ENCODE measurements around the gene ZBTB5. TPM values are rescaled to one million over a fixed set of nuclear protein-coding genes. Genes with fewer than 3 reads are reported as not detected.
A peak's percentile ranks its signal among the peaks of the same experiment; 100 is the strongest.
"Not testable (repeated sequence)": the region's sequence is repeated elsewhere in the genome, so short reads cannot be mapped to it uniquely, and the experiment has no call there.

The ZBTB5 gene
- total and polyA plus RNA-seq, 5 experiments from 2014 or later: 0.50 to 13.2 (median 0.83) TPM

DNA sequence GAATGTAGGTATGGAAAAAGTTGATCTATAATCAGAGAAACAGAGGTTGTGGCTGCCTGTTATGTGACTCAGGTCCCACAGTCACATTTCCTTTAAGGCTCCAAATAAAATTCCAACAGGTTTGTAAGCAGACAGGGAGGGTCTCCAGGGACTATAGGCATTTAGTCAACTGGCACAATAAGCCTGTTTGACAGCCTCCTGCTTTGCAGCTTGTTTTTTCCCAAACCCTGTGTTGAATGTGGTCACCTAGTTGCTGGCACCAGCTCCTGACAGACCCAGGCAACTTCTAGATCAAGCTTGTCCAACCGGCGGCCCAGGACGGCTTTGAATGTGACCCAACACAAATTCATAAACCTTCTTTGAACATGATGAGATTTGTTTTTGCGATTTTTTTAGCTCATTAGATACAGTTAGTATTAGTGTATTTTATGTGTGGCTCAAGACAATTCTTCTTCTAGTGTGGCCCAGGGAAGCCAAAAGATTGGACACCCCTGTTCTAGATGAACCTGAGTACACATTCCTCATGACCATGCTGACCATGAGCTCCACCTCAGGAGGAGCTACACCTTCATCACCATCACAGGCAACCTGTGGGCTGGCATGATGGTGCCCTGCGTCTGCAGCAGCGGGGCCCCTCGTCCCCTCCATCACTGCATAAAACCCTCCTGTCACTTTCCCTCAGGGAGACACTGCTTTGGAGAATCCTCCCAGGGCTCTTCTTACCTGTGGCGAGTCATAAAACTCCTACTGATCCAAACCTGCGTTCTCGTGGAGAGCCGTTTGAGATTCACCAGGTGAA lies 58.4 kb downstream of the ZBTB5 start:
- no peak for ATAC-seq

DNA sequence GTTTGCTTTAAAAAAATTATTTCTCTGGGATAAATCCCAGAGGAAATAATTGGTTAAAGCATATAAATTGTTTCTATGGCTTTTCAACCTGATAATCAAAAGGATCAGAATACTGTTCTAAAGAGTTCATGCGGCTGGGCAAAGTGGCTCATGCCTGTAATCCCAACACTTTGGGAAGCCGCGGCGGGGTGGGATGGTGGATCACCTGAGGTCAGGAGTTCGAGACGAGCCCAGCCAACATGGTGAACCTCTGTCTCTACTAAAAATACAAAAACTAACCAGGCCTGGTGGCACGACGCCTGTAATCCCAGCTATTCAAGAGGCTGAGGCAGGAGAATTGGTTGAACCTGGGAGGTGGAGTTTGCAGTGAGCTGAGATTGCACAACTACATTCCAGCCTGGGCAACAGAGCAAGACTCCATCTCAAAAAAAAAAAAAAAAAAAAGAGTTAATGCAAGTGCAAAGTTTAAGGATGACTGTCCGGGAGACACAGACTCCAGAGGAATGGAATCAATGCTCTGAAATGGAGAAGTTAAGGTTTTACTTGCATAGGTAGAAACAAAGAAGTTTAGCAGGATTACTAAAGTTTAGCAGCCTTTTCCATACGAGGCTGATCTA lies 59.4 kb downstream of the ZBTB5 start:
- no peaks in the 10 kb centered on the region for H3K36me3 Mint-ChIP-seq
- no peaks in the 10 kb centered on the region for H3K27me3 Mint-ChIP-seq
- peaks cover 0 to 42% (median 2%) of the 10 kb centered on the region in 4 donors for H3K4me1 Mint-ChIP-seq
- H3K9me3 Mint-ChIP-seq: no peaks in the 10 kb centered on the region
- H3K27ac Mint-ChIP-seq: no peak overlapping the region
- ATAC-seq (no peak), DNase-seq (no peak)
- no peak overlapping the region for H3K4me3 Mint-ChIP-seq
- POLR2A ChIA-PET: no interaction called here

More for the DNA sequence above, 58.4 kb downstream of the ZBTB5 start:
- no peak overlapping the region for H3K4me3 Mint-ChIP-seq
- POLR2A ChIA-PET: interaction anchor here (1.0 kb wide), 1 partner anchor 106 kb away, joined by 4 read pairs; no protein-coding TSS in a partner anchor
- no peaks in the 10 kb centered on the region for H3K9me3 Mint-ChIP-seq
- no peaks in the 10 kb centered on the region for H3K27me3 Mint-ChIP-seq
- no peaks in the 10 kb centered on the region for H3K36me3 Mint-ChIP-seq
- peaks cover 0 to 49% (median 2%) of the 10 kb centered on the region in 4 donors for H3K4me1 Mint-ChIP-seq
- no peak overlapping the region for H3K27ac Mint-ChIP-seq
- DNase-seq: no peak

DNA sequence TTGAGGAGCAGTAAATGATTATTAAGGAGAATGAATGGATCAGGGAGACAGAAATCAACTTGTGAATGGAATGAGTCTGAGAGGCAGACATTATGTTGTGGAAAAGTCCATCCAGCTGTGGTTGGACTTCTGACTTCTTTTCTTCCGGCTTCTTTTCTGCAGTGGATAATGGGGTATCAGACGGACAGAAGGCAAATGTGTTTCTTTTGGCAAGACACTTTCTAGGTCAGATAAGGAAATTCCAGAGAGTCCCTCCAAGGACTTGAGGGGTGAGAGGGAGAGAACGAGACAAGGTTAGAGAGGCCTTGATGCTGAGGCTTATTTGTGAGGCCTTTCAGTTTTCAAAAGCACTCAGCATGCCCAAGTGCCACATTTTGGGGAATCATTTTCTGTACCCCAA lies 59.9 kb downstream of the ZBTB5 start:
- Mint-ChIP-seq H3K27ac (no peak overlapping the region), H3K4me1 (peaks cover 0 to 40% (median 2%) of the 10 kb centered on the region in 4 donors), H3K36me3 (no peaks in the 10 kb centered on the region), H3K27me3 (no peaks in the 10 kb centered on the region), H3K9me3 (no peaks in the 10 kb centered on the region), H3K4me3 (no peak overlapping the region)
- ATAC-seq (no peak), DNase-seq (no peak)
- POLR2A ChIA-PET: no interaction called here

- H3K4me3 Mint-ChIP-seq: no peak overlapping the region
- H3K36me3 Mint-ChIP-seq: no peaks in the 10 kb centered on the region
- no peak overlapping the region for H3K27ac Mint-ChIP-seq
- POLR2A ChIA-PET: no interaction called here
- peaks cover 0 to 37% (median under 1%) of the 10 kb centered on the region in 4 donors for H3K4me1 Mint-ChIP-seq
- peaks cover 0 to 2% (median 0%) of the 10 kb centered on the region in 5 donors for H3K27me3 Mint-ChIP-seq
- DNase-seq (no peak), ATAC-seq (no peak)
- no peaks in the 10 kb centered on the region for H3K9me3 Mint-ChIP-seq
Measured at GRCh38 chr9:37404590-37404989, 60.7 kb downstream of the ZBTB5 start.

GRCh38 chr9:37399336-37399735 lies 65.9 kb downstream of the ZBTB5 start:
- ATAC-seq: no peak
- H3K4me1 Mint-ChIP-seq: peaks cover 0 to 23% (median 0%) of the 10 kb centered on the region in 4 donors
- H3K4me3 Mint-ChIP-seq: no peak overlapping the region
- H3K9me3 Mint-ChIP-seq: no peaks in the 10 kb centered on the region
- POLR2A ChIA-PET: no interaction called here
- DNase-seq: no peak
- no peaks in the 10 kb centered on the region for H3K36me3 Mint-ChIP-seq
- H3K27ac Mint-ChIP-seq: peak overlapping the region in 1 of 10 donors; percentile 4
- H3K27me3 Mint-ChIP-seq: peaks cover 0 to 3% (median 0%) of the 10 kb centered on the region in 5 donors

DNA sequence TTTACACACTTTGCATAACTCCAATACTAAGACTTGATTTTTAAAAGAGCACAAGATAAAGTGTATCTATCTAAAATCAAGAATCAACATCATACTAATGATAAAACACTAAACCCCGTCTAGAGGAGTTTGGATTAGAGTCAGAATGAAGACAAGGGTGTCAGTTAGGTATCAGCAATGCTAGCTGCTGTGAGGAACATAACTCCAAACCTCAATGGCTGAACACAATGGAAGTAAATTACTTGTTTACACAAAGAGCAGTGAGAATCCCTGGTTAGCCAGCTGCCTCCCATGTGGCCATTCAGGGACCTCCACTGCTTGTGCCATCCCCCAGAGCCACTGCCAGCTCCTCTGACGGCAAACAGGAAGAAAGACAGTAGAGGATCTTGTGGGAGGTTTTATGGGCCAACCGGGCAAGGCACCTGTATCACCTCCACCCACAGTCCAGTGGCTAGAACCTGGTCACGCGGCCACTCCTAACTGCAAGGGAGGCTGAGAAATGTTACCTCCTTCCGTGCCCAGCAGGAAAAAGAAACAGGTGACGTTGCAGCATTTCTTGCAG lies 66.7 kb downstream of the ZBTB5 start:
- Mint-ChIP-seq H3K27me3 (peaks cover 0 to 3% (median 0%) of the 10 kb centered on the region in 5 donors), H3K4me1 (peaks cover 0 to 23% (median 0%) of the 10 kb centered on the region in 4 donors), H3K9me3 (no peaks in the 10 kb centered on the region), H3K36me3 (no peaks in the 10 kb centered on the region), H3K4me3 (no peak overlapping the region), H3K27ac (no peak overlapping the region)
- POLR2A ChIA-PET: no interaction called here
- ATAC-seq (no peak), DNase-seq (no peak)

GRCh38 chr9:37397948-37398347 lies 67.3 kb downstream of the ZBTB5 start:
- H3K27me3 Mint-ChIP-seq, DNase-seq, ATAC-seq, H3K4me3 Mint-ChIP-seq, H3K27ac Mint-ChIP-seq, POLR2A ChIA-PET, H3K9me3 Mint-ChIP-seq, H3K36me3 Mint-ChIP-seq: not testable (repeated sequence)
- peaks cover 0 to 18% (median 0%) of the 10 kb centered on the region in 4 donors for H3K4me1 Mint-ChIP-seq

DNA sequence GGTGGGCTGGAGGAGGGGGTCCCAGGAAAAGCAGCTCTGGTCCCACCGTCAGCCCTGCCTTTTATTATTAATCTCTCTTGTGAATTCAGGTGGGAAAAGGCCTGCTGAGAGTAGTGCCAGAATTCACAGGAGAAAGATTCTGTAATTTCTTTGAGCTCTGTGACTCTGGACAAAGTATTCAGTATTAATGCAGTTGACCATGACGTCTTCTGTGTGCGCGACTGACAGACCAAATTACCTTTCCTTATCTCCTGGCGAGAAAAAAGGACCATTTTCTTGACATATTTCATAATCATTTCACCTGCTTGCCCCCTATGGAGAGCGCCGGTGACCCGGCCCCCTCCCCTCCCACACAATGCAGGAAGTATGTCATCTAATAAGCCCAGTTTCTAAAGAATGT lies 69.6 kb downstream of the ZBTB5 start:
- ATAC-seq (no peak), DNase-seq (no peak)
- H3K4me3 Mint-ChIP-seq: no peak overlapping the region
- no peaks in the 10 kb centered on the region for H3K9me3 Mint-ChIP-seq
- no peaks in the 10 kb centered on the region for H3K36me3 Mint-ChIP-seq
- H3K27ac Mint-ChIP-seq: no peak overlapping the region
- POLR2A ChIA-PET: no interaction called here
- H3K4me1 Mint-ChIP-seq: peaks cover 0 to 16% (median 0%) of the 10 kb centered on the region in 4 donors
- peaks cover 0 to 3% (median 0%) of the 10 kb centered on the region in 5 donors for H3K27me3 Mint-ChIP-seq

DNA sequence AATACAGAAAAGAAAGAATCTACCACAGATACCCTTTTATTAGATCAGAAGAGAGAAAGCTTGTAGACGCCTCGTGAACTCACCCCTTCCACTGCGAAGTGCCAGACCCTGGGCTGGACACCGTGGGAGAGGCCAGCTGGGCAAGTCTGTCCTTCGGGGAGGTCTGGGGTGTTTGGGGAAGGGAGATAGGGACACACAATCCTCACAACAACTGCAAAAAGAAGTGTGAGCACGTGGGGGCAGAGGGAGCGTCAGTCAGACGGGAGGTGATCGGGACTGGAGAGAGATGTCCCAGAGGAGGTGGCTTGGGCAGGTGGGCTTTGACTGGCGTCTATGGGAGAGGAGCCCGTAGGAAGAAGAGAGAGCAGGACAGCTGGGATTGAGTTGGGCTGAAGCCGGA lies 70.0 kb downstream of the ZBTB5 start:
- no peak for ATAC-seq
- POLR2A ChIA-PET: no interaction called here
- Mint-ChIP-seq H3K4me1 (peaks cover 0 to 21% (median 0%) of the 10 kb centered on the region in 4 donors), H3K4me3 (no peak overlapping the region), H3K27ac (peak overlapping the region in 1 of 10 donors; percentile 72), H3K36me3 (no peaks in the 10 kb centered on the region), H3K9me3 (no peaks in the 10 kb centered on the region), H3K27me3 (peaks cover 0 to 3% (median 0%) of the 10 kb centered on the region in 5 donors)
- DNase-seq: no peak

- Mint-ChIP-seq H3K36me3 (no peaks in the 10 kb centered on the region), H3K4me3 (no peak overlapping the region), H3K4me1 (peaks cover 0 to 17% (median 0%) of the 10 kb centered on the region in 4 donors), H3K9me3 (no peaks in the 10 kb centered on the region), H3K27ac (no peak overlapping the region), H3K27me3 (no peaks in the 10 kb centered on the region)
- POLR2A ChIA-PET: no interaction called here
- ATAC-seq (no peak), DNase-seq (no peak)
Measured at GRCh38 chr9:37392272-37392671, 73.0 kb downstream of the ZBTB5 start.

GRCh38 chr9:37390759-37391158 lies 74.5 kb downstream of the ZBTB5 start:
- Mint-ChIP-seq H3K36me3 (no peaks in the 10 kb centered on the region), H3K27me3 (no peaks in the 10 kb centered on the region), H3K4me3 (no peak overlapping the region), H3K27ac (no peak overlapping the region), H3K4me1 (peaks cover 0 to 25% (median 0%) of the 10 kb centered on the region in 4 donors), H3K9me3 (no peaks in the 10 kb centered on the region)
- POLR2A ChIA-PET: no interaction called here
- DNase-seq: peak in 4 of 10 donors; percentile 8 to 70 (median 10)
- ATAC-seq: no peak
